ENCODE data around the gene GRB7. TPM values are rescaled to one million over a fixed set of nuclear protein-coding genes. Genes with fewer than 3 reads are reported as not detected.

The GRB7 gene
- total RNA-seq, 1 experiment from 2014 or later: 7.3 TPM

GRCh38 chr17:39716879-39717536 is 20.7 kb upstream of the GRB7 start:
- no peak for TF ChIP-seq CTCF (IDR thresholded peaks at IDR 0.05; ENCODE audit: unreplicated experiment)
- Mint-ChIP-seq H3K27ac (ENCODE audit: low read depth, unreplicated experiment) (no peak overlapping the region), H3K4me3 (ENCODE audit: unreplicated experiment) (no peak overlapping the region), H3K36me3 (ENCODE audit: insufficient read depth, unreplicated experiment) (peaks cover 16% of the 10 kb centered on the region), H3K9me3 (ENCODE audit: unreplicated experiment) (no peaks in the 10 kb centered on the region), H3K27me3 (ENCODE audit: insufficient read depth, unreplicated experiment) (no peaks in the 10 kb centered on the region), H3K4me1 (ENCODE audit: insufficient read depth, unreplicated experiment) (no peaks in the 10 kb centered on the region)
- intact Hi-C loops (cut with micrococcal nuclease): no loop called here
- peak; percentile 50 for DNase-seq (ENCODE audit: unreplicated experiment)
- POLR2A ChIA-PET: interaction anchor here (0.6 to 1.9 kb wide), 8 partner anchors 8 to 900 kb away, joined by 3 to 7 read pairs (median 4); partner anchors contain the start of genes ERBB2, MIEN1 and PGAP3
- no TSS peak for BruUV-seq (replicated peaks)
- CTCF ChIA-PET: interaction anchor here (0.6 to 1.7 kb wide), 4 partner anchors 13 to 50 kb away, joined by 3 to 8 read pairs (median 3); partner anchors contain the start of genes MIEN1 and PGAP3

- intact Hi-C loops (cut with micrococcal nuclease): no loop called here
- Mint-ChIP-seq H3K27ac (ENCODE audit: low read depth, unreplicated experiment) (no peak overlapping the region), H3K4me1 (ENCODE audit: insufficient read depth, unreplicated experiment) (no peaks in the 10 kb centered on the region), H3K4me3 (ENCODE audit: unreplicated experiment) (no peak overlapping the region), H3K36me3 (ENCODE audit: insufficient read depth, unreplicated experiment) (peaks cover 14% of the 10 kb centered on the region), H3K9me3 (ENCODE audit: unreplicated experiment) (no peaks in the 10 kb centered on the region), H3K27me3 (ENCODE audit: insufficient read depth, unreplicated experiment) (no peaks in the 10 kb centered on the region)
- POLR2A ChIA-PET: interaction anchor here (1.8 kb wide), 1 partner anchor 18 kb away, joined by 6 read pairs; the partner anchor contains the start of gene ERBB2
- BruUV-seq (replicated peaks): no TSS peak
- CTCF ChIA-PET: interaction anchor here (1.0 kb wide), 1 partner anchor 9 kb away, joined by 4 read pairs; no protein-coding TSS in a partner anchor
- DNase-seq (ENCODE audit: unreplicated experiment): no peak
- TF ChIP-seq CTCF (IDR thresholded peaks at IDR 0.05; ENCODE audit: unreplicated experiment): no peak
These were observed 20.1 kb upstream of the GRB7 start for GRCh38 chr17:39717660-39718059.

GRCh38 chr17:39719563-39720355 is 18.0 kb upstream of the GRB7 start:
- BruUV-seq (replicated peaks): no TSS peak
- TF ChIP-seq CTCF (IDR thresholded peaks at IDR 0.05; ENCODE audit: unreplicated experiment): no peak
- Mint-ChIP-seq H3K4me1 (ENCODE audit: insufficient read depth, unreplicated experiment) (no peaks in the 10 kb centered on the region), H3K9me3 (ENCODE audit: unreplicated experiment) (no peaks in the 10 kb centered on the region), H3K4me3 (ENCODE audit: unreplicated experiment) (no peak overlapping the region), H3K27me3 (ENCODE audit: insufficient read depth, unreplicated experiment) (no peaks in the 10 kb centered on the region), H3K27ac (ENCODE audit: low read depth, unreplicated experiment) (no peak overlapping the region), H3K36me3 (ENCODE audit: insufficient read depth, unreplicated experiment) (peaks cover 8% of the 10 kb centered on the region)
- POLR2A ChIA-PET: interaction anchor here (0.7 to 1.8 kb wide), 4 partner anchors 9 to 91 kb away, joined by 3 to 6 read pairs (median 4); partner anchors contain the start of gene ERBB2
- intact Hi-C loops (cut with micrococcal nuclease): no loop called here
- CTCF ChIA-PET: interaction anchor here (0.6 to 1.5 kb wide), 6 partner anchors 10 to 330 kb away, joined by 3 to 5 read pairs (median 3); partner anchors contain the start of gene MIEN1
- no peak for DNase-seq (ENCODE audit: unreplicated experiment)

GRCh38 chr17:39722104-39722503 is 15.6 kb upstream of the GRB7 start:
- DNase-seq (ENCODE audit: unreplicated experiment): no peak
- intact Hi-C loops (cut with micrococcal nuclease): no loop called here
- Mint-ChIP-seq H3K27me3 (ENCODE audit: insufficient read depth, unreplicated experiment) (no peaks in the 10 kb centered on the region), H3K9me3 (ENCODE audit: unreplicated experiment) (no peaks in the 10 kb centered on the region), H3K4me1 (ENCODE audit: insufficient read depth, unreplicated experiment) (no peaks in the 10 kb centered on the region), H3K4me3 (ENCODE audit: unreplicated experiment) (no peak overlapping the region), H3K36me3 (ENCODE audit: insufficient read depth, unreplicated experiment) (peaks cover 11% of the 10 kb centered on the region), H3K27ac (ENCODE audit: low read depth, unreplicated experiment) (no peak overlapping the region)
- BruUV-seq (replicated peaks): no TSS peak
- POLR2A ChIA-PET: interaction anchor here (0.6 to 1.3 kb wide), 4 partner anchors 9 to 243 kb away, joined by 3 to 5 read pairs (median 4); partner anchors contain the start of gene ERBB2
- no peak for TF ChIP-seq CTCF (IDR thresholded peaks at IDR 0.05; ENCODE audit: unreplicated experiment)
- CTCF ChIA-PET: interaction anchor here (0.6 kb wide), 1 partner anchor 8 kb away, joined by 6 read pairs; no protein-coding TSS in a partner anchor
